Transverse colon (tissue), 4 donors: ENCODE results near the gene PFN2.

ENCODE experiments used
- CTCF ChIP-seq, 5 experiments: fragments of 200-600 bp in 3 of 5; fragments of 450-650 bp in 2 of 5; sonication (generic) in 3 of 5; IDR thresholded peaks; 1 replicate in 2 of 5; 2 replicates in 3 of 5; pipeline ENCODE4 v1.5.1; 2016 to 2017; ENCODE audit warnings: antibody characterized with exemption in 5 of 5, inconsistent platforms in 3 of 5, mild to moderate bottlenecking in 2 of 5, moderate library complexity in 1 of 5
- POLR2AphosphoS5 ChIP-seq, 3 donors: sonication (generic); formaldehyde crosslinking; IDR thresholded peaks; one replicate each; pipeline ENCODE4 v1.6.1; 2016; ENCODE audit warnings: antibody characterized with exemption in 3 of 3

DNA sequence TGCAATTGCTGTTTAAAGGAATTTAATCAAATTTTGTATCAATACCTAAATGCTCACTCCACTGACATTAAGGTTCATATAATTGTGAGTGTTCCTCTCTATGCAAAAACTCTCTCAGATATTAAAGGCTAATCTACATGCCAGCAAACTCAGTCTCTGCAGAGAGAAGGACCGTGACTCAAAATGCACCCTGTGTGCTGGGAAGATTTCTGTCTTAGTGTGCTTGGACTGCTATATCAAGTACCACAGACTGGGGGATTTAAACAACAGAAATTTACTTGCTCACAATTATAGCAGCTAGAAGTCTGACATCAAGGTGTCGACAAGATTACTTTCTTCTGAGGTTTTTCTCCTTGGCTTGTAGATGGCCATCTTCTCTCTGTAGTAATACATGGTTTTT, 18.6 kb upstream of the PFN2 start:
- TF ChIP-seq CTCF (IDR thresholded peaks at IDR 0.05) (no peak), POLR2AphosphoS5 (IDR thresholded peaks at IDR 0.05) (no peak)
